ENCODE measurements around the gene AR. TPM values are rescaled to one million over a fixed set of nuclear protein-coding genes. Genes with fewer than 3 reads are reported as not detected.

The AR gene
- total RNA-seq, 2 donors from 2014 or later, result 1.5 to 2.2 TPM

GRCh38 chrX:67693928-67694327 lies 150.1 kb downstream of the AR start:
- no peak for DNase-seq
- 92% methylated on average over 1 of the region's 1 CpG; no CpG with 5 or more reads in 1 of the 2 experiments for WGBS, 2 experiments (ENCODE audit: insufficient coverage in 1 of 2, insufficient read length in 1 of 2)
- Mint-ChIP-seq H3K27me3 (ENCODE audit: insufficient read depth) (no peaks in the 10 kb centered on the region), H3K4me3 (no peak overlapping the region), H3K27ac (no peak overlapping the region), H3K4me1 (peaks cover 2% of the 10 kb centered on the region), H3K9me3 (peaks cover 40% of the 10 kb centered on the region), H3K36me3 (ENCODE audit: low read depth) (no peaks in the 10 kb centered on the region)
- Histone ChIP-seq H3K27me3 (ENCODE audit: control insufficient read depth, insufficient read depth, low read length, poor library complexity, severe bottlenecking) (no peaks in the 10 kb centered on the region), H3K9me3 (ENCODE audit: control insufficient read depth, low read length) (no peaks in the 10 kb centered on the region), H3K27ac (ENCODE audit: low read depth, low read length) (no peak overlapping the region), H3K9ac (ENCODE audit: extremely low read depth, low read length, poor library complexity, severe bottlenecking) (no peak overlapping the region), H3K4me3 (ENCODE audit: low read length) (no peak overlapping the region), H3K4me1 (ENCODE audit: control insufficient read depth, insufficient read depth, low read length) (no peaks in the 10 kb centered on the region), H3K36me3 (ENCODE audit: control insufficient read depth, insufficient read depth, low read length) (no peaks in the 10 kb centered on the region)
- TF ChIP-seq CTCF (conservative IDR thresholded peaks at IDR 0.05), result no peak

GRCh38 chrX:67697452-67697851 lies 153.6 kb downstream of the AR start:
- no peaks in the 10 kb centered on the region for H3K36me3 ChIP-seq (ENCODE audit: control insufficient read depth, insufficient read depth, low read length)
- Mint-ChIP-seq H3K27ac (no peak overlapping the region), H3K27me3 (ENCODE audit: insufficient read depth) (no peaks in the 10 kb centered on the region), H3K9me3 (peaks cover 52% of the 10 kb centered on the region), H3K4me1 (peaks cover 2% of the 10 kb centered on the region), H3K36me3 (ENCODE audit: low read depth) (no peaks in the 10 kb centered on the region), H3K4me3 (no peak overlapping the region)
- no peak overlapping the region for H3K4me3 ChIP-seq (ENCODE audit: low read length)
- no peak for TF ChIP-seq CTCF (conservative IDR thresholded peaks at IDR 0.05)
- H3K4me1 ChIP-seq (ENCODE audit: control insufficient read depth, insufficient read depth, low read length), result no peaks in the 10 kb centered on the region
- H3K9me3 ChIP-seq (ENCODE audit: control insufficient read depth, low read length), result no peaks in the 10 kb centered on the region
- H3K9ac ChIP-seq (ENCODE audit: extremely low read depth, low read length, poor library complexity, severe bottlenecking), result no peak overlapping the region
- H3K27ac ChIP-seq (ENCODE audit: low read depth, low read length), result no peak overlapping the region
- DNase-seq, result no peak
- no peaks in the 10 kb centered on the region for H3K27me3 ChIP-seq (ENCODE audit: control insufficient read depth, insufficient read depth, low read length, poor library complexity, severe bottlenecking)

DNA sequence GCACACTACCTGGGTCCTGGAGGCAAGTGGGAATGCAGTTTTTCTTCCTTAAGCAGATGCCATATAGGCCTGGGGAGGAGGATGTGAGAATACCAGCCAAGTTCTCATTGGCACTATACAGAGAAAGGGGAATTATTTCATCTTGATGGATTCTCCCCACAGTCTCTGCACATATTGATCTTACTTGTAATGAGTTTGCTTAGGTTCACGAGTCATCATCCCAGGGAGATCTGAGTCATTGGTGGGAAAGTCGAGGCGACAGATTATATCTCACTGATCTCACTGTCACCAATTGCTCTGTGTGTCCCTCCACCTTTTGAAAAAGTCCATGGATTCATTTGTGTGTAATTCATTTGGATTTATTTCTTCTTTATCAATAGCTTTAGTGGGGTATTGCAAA lies 156.8 kb downstream of the AR start:
- peaks cover 49% of the 10 kb centered on the region for H3K9me3 Mint-ChIP-seq
- WGBS, 2 experiments (ENCODE audit: insufficient coverage in 1 of 2, insufficient read length in 1 of 2), result 87 to 90% methylated on average over 2 to 3 of the region's 3 CpGs
- Histone ChIP-seq H3K4me1 (ENCODE audit: control insufficient read depth, insufficient read depth, low read length) (no peaks in the 10 kb centered on the region), H3K27me3 (ENCODE audit: control insufficient read depth, insufficient read depth, low read length, poor library complexity, severe bottlenecking) (no peaks in the 10 kb centered on the region), H3K9me3 (ENCODE audit: control insufficient read depth, low read length) (no peaks in the 10 kb centered on the region), H3K27ac (ENCODE audit: low read depth, low read length) (no peak overlapping the region), H3K36me3 (ENCODE audit: control insufficient read depth, insufficient read depth, low read length) (no peaks in the 10 kb centered on the region), H3K9ac (ENCODE audit: extremely low read depth, low read length, poor library complexity, severe bottlenecking) (no peak overlapping the region), H3K4me3 (ENCODE audit: low read length) (no peak overlapping the region)
- H3K4me1 Mint-ChIP-seq, result peaks cover 1% of the 10 kb centered on the region
- no peak overlapping the region for H3K4me3 Mint-ChIP-seq
- no peaks in the 10 kb centered on the region for H3K27me3 Mint-ChIP-seq (ENCODE audit: insufficient read depth)
- TF ChIP-seq CTCF (conservative IDR thresholded peaks at IDR 0.05), result no peak
- H3K36me3 Mint-ChIP-seq (ENCODE audit: low read depth), result no peaks in the 10 kb centered on the region
- no peak for DNase-seq
- H3K27ac Mint-ChIP-seq, result no peak overlapping the region
